Measurements from ENCODE around the gene GLB1L3. TPM values are rescaled to one million over a fixed set of nuclear protein-coding genes. Genes with fewer than 3 reads are reported as not detected.

The GLB1L3 gene
- total and polyA plus RNA-seq, 10 donors, result 0.13 to 0.25 (median 0.21) TPM; not detected in 4

- H3K4me3 ChIP-seq, result no peak overlapping the region
- H3K27me3 ChIP-seq (replicated peaks in 1 of 7), result peaks cover 0 to 3% (median 0%) of the 10 kb centered on the region in 7 donors
- intact Hi-C loops (cut with DNase I; ENCODE audit: low total_unique reads), result no loop called here
- WGBS, 5 donors, result 83 to 89% (median 84%) methylated on average over 22 of the region's 22 CpGs
- no peaks in the 10 kb centered on the region for H3K9me3 ChIP-seq
- DNase-seq, result no peak
- no peaks in the 10 kb centered on the region for H3K36me3 ChIP-seq
- TF ChIP-seq POLR2A (IDR thresholded peaks at IDR 0.05), result no peak
- H3K4me1 ChIP-seq, result no peaks in the 10 kb centered on the region
- no peak overlapping the region for H3K27ac ChIP-seq
Measured at GRCh38 chr11:134346101-134346975, 70.2 kb downstream of the GLB1L3 start.

DNA sequence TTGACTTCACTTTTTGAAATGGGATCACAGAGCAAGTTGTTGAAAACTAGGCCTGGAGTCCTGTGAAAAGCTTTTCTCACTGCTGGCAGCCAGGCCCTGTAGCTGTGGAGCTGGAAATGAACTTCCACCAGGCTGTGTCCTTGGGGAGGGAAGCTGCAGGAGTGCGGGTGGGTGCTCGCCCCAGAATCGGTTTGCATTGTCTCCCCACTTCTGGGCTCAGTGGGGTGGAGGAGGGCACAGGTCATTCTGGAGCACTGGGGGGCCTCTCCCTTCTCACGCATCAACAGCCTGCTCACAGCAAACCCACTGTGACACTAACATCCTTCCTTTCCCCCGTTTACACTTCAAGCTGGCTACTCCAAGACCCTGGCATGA, 70.8 kb downstream of the GLB1L3 start:
- H3K36me3 ChIP-seq, result no peaks in the 10 kb centered on the region
- intact Hi-C loops (cut with DNase I; ENCODE audit: low total_unique reads), result no loop called here
- no peak overlapping the region for H3K4me3 ChIP-seq
- no peaks in the 10 kb centered on the region for H3K4me1 ChIP-seq
- WGBS, 5 donors, result 65 to 83% (median 81%) methylated on average over 2 to 5 of the region's 5 CpGs
- H3K27ac ChIP-seq, result no peak overlapping the region
- peaks cover 0 to 3% (median 0%) of the 10 kb centered on the region in 7 donors for H3K27me3 ChIP-seq (replicated peaks in 1 of 7)
- no peaks in the 10 kb centered on the region for H3K9me3 ChIP-seq
- DNase-seq, result no peak
- TF ChIP-seq POLR2A (IDR thresholded peaks at IDR 0.05), result no peak
- TF ChIP-seq CTCF (IDR thresholded peaks at IDR 0.05 in 8 of 11, conservative IDR thresholded peaks at IDR 0.05 in 3 of 11), result no peak
- TF ChIP-seq POLR2AphosphoS5 (IDR thresholded peaks at IDR 0.05), result no peak

- DNase-seq, result no peak
- H3K4me3 ChIP-seq, result no peak overlapping the region
- WGBS, 5 donors, result 82 to 93% (median 88%) methylated on average over 10 of the region's 10 CpGs
- no peak overlapping the region for H3K27ac ChIP-seq
- no peaks in the 10 kb centered on the region for H3K4me1 ChIP-seq
- intact Hi-C loops (cut with DNase I; ENCODE audit: low total_unique reads), result no loop called here
- no peaks in the 10 kb centered on the region for H3K36me3 ChIP-seq
- TF ChIP-seq CTCF (IDR thresholded peaks at IDR 0.05 in 8 of 11, conservative IDR thresholded peaks at IDR 0.05 in 3 of 11) (no peak), POLR2A (IDR thresholded peaks at IDR 0.05) (no peak), POLR2AphosphoS5 (IDR thresholded peaks at IDR 0.05) (no peak)
- H3K27me3 ChIP-seq (replicated peaks in 1 of 7), result peaks cover 0 to 3% (median 0%) of the 10 kb centered on the region in 7 donors
- no peaks in the 10 kb centered on the region for H3K9me3 ChIP-seq
Measured at GRCh38 chr11:134347441-134347840, 71.3 kb downstream of the GLB1L3 start.

- Histone ChIP-seq H3K27ac (peak overlapping the region in 2 of 8 donors; percentile 26 to 34), H3K36me3 (no peaks in the 10 kb centered on the region), H3K27me3 (replicated peaks in 1 of 7) (peaks cover 0 to 3% (median 0%) of the 10 kb centered on the region in 7 donors), H3K4me3 (no peak overlapping the region), H3K4me1 (no peaks in the 10 kb centered on the region), H3K9me3 (peaks cover 0 to 10% (median 2%) of the 10 kb centered on the region in 8 donors)
- 56 to 61% (median 58%) methylated on average over 6 of the region's 6 CpGs for WGBS, 5 donors
- intact Hi-C loops (cut with DNase I; ENCODE audit: low total_unique reads), result no loop called here
- no peak for DNase-seq
- TF ChIP-seq POLR2A (IDR thresholded peaks at IDR 0.05), result no peak
- TF ChIP-seq CTCF (IDR thresholded peaks at IDR 0.05 in 8 of 11, conservative IDR thresholded peaks at IDR 0.05 in 3 of 11), result no peak
- TF ChIP-seq POLR2AphosphoS5 (IDR thresholded peaks at IDR 0.05), result no peak
Measured at GRCh38 chr11:134349109-134349801, 73.1 kb downstream of the GLB1L3 start.

Measured in spleen (tissue), 11 donors.